Kidney tubule cell (primary cell): ENCODE results near the gene PLXNB2.

Experiments used
- DNase-seq: peaks from one replicate; pipeline ENCODE4 v3.0.0-alpha.2; 2018; ENCODE audit warnings: low spot score

PLXNB2 gene

DNA sequence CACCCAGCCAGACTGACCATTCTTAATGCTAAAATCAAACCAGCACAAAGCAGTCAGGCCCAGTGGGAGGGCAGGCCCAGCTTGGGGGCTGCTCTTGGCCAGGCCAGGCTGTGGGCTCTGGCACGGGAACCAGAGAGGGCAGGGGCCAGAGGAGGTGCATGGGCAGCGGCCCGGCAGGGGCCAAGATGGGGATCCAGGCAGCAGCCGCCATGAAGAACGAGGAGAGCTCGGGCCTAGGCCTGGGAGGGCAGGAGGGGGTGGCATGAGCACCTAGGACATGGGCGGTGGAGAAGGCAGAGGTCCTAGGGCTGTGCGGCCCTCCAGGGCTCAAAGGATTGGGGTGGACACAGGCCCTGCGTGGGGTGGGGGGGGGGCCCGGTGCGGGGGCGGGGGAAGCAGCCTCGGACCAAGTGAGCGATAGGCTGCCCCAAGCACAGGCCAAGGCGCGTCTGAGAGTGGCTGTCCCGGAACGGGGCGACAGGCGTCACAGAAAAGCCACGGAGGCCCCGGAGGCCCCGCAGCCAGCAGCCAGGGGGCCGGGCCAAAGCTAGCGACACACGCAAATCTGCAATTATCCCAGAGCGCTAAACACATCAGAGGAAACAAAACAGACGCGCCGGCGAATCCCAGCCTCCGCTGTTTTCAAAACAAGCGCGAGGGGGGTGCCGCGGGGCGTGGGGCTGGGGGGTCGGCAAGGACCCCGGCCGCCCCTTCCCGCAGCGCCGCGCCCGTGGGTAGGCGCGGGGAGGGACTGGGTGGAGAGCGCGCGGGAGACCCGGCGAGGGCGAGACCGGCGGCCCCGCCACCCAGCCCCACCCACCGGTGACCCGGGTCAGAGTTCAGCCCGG, 8.3 kb downstream of the PLXNB2 start:
- no peak for DNase-seq

DNA sequence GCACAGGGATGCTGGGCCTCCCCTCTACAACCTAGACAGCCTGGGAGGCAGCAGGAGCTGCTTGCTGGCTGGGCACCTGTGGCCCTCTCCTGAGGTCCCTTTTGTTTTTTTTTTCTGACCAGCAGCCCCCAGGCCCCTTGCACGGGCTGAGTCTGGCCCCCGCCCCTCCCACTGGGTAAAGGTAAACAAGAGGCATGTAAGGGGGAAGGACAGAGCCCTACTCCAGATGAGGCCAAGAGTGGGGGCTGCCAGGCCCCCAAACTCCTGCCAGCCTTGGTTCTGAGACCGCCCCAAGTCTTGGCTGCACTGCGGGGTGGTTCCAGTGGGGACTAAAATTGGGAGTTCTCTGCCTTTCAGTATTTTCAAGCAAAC, 9.2 kb downstream of the PLXNB2 start:
- DNase-seq = no peak

DNA sequence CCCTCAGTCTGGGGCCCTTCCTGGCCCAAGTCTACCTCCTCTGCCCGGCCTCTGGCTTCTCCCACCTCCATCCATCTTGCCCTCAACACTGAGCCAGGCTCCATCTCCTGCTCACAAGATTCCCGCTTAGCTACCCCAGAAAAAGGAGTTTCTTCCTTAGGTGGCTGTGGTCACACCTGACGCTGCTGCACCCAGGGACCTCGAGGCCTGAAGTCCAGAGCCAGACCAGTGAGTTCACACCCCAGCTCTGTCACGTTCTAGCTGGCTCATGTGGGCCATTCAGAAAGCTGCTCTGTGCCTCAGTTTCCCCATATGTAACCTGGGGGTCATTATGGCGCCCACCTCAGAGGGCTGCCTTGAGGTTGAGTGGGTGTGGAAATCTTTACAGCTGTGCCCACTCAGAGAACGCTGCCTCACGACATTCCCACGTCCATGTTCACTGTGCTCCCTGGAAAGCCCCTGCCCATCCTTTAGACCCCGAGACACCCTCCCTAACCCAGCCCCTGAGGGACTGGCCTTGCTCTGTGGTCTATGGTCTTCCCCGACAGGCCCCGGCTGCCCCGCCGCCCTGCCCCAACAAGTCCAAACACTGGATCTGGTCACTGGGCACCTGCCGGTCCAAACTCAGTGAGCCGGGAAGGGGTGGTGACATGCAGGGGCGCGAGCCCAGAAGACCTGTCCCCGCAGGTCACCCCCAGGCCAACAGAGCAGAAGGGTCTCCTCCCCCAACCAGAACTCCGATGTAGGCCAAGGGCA, 9.8 kb downstream of the PLXNB2 start:
- DNase-seq = no peak

- no peak for DNase-seq
These were observed 10.6 kb downstream of the PLXNB2 start for GRCh38 chr22:50296658-50297490.

DNA sequence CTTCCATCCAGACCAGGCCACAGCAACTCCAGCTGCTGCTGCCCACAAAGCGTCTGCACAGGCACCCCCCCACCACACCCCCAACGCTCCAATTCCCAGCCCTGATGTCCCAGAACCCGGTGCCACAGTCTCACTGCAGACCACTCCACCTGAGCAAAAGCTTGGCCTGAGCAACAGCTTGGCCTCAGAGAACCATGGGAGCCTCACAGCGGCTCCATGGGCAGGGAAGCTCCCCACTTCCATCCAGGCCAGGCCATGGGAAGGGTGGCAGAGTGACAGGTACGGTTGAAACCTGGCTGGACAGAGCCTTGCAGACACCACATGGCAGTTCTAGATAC, 13.2 kb downstream of the PLXNB2 start:
- no peak for DNase-seq

DNA sequence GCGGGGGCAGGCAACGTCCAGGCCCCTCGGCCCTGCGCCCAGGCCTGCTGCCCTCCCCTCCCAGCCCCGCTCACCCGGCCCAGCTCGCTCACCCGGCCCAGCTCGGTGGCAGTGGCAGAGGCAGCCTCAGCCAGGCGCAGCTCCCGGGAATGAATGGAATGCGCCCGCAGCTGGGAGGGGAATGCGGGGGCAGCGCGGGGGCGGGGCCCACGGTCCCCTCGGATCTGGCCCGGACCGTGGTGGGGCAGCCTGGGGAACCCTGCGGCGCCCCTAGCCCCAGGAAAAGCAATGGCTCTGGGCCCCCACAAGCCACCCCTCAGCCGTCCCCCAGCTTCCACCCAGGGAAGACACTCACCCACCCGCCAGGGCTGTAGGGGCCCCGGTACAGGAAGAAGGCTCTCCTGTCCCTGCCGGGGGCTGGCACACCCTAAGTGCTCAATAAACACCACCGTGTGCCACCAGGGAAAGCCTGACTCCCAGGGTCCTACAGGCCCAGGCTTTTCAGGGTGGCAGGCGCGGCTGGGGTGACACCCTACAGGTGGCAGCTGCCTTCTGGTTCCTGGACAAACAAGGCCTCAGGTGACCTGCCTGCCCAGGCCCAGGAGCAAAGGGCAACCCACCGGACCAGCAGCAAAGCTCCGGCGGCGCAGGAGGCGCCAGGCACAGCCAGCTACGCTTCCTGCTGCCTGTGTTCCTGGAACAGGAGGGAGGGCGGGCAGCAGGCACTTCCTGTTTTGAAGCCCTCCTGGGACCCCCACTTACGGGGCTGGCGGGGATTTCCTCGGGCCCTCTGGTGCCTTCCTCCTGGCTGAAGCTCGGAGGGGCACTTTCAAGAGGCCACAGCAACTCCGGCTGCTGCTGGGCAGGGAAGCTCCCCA, 13.8 kb downstream of the PLXNB2 start:
- DNase-seq = peak; percentile 86

GRCh38 chr22:50292643-50293440, 14.6 kb downstream of the PLXNB2 start:
- DNase-seq = peak; percentile 86

- no peak for DNase-seq
These were observed 17.4 kb downstream of the PLXNB2 start for GRCh38 chr22:50289942-50290630.

DNA sequence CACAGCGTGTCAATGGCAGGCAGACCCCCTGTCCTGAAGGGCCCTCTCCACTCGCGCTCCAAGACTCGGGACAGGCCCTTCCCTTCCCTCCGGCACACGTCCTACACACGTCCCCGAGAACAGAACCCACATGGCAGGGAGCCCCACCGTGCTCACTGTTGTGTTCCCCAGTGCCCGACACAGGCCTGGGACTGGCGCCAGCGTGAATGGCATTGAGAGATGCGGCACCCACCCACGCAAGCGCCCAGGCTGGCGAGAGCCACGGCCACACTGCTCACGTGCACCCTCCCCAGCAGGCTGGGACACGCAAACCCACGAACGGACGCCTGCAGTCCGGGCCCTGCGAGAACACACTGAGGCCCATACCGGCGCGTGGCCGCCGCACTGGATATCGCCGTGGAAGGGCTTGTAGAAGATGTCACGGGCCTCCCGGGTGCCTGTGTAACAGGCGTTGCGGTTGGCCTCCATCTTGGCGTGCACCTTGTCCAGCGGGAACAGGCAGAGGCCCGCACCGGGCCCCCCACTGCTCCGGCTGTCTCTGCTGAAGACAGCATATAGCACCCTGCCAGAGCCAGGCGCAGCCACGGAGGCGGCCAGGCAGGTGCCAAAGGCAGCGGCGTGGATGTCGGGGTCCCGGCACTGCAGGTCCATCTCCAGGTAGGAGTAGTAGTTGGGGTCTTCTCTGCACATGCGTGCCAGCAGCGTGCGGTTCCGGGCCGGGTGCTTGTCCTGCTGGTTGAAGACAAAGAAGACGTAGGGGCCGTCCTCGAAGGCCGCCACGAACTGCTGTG, 18.1 kb downstream of the PLXNB2 start:
- no peak for DNase-seq

- DNase-seq = no peak
These were observed 19.7 kb downstream of the PLXNB2 start for GRCh38 chr22:50287731-50288130.

DNA sequence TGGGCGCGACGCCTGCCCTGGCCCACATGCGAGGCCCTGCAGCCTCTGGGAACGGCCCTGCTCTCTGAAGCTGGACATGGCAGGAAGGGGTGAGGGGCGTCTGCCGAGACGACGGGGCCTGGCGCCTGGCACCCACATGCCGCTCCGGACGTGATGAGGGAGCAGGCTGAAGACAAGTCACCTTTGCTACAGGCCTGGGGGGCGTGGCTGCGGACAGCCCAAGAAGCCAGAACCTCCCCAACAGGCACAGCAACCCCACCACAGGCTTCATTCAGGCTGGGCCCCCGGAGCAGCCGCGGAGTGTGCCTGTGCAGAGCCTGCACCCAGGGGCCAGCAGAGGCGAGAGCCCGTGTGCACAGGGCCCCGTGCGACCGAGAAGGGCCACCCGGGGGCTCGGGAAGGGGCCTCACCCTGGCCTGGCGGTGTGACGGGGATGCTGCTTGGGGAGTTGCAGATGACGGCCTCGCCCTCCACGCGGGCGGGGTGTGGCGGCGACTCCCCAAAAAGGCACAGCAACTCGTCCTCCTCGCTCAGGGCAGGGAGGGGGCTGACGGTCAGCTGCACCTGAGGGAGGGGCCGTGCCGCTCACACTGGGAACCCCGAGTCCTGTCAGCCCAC, 20.6 kb downstream of the PLXNB2 start:
- DNase-seq = no peak

DNA sequence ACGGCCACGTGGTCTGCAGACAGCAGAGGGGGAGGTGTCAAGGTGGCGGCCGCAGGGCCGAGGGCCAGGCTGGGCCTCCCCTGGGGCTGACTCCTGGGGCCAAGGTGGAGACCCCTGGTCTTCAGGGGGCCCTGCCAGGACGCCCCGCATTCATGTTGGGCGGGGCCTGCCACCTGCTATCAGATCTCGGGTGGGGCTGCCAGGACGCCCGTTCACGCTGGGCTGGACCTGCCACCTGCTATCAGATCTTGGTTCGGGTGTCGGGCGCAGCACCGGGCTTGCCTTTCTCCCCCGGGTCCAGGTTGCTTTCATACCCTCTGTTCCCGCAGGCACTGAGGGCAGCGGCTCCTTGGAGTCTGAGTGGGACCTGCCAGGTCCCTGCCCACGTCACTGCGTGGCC, 21.2 kb downstream of the PLXNB2 start:
- no peak for DNase-seq

DNA sequence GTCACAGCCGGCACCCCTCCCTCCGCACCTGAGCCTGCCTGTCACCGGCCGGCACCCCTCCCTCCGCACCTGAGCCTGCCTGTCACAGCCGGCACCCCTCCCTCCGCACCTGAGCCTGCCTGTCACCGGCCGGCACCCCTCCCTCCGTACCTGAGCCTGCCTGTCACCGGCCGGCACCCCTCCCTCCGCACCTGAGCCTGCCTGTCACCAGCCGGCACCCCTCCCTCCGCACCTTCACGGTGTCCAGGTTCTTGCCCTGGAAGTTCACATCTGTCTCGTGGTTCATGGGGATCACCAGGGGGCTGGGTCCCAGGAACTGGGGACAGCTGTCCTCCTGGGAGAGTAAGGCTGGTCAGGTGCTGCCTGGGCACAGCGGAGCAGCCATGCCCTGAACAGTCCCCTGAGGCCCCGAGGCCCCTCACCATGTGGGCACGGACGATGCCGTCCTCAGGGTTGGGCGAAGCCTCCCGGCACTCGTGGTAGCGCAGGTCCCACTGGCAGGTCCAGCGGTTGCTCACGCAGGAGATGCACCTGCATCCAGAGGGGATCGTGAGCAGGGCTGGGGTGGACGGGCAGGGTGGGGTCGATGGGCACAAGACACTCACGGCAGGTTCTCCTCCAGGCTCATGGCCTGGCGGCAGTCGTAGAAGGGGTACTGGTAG, 21.7 kb downstream of the PLXNB2 start:
- no peak for DNase-seq

GRCh38 chr22:50284479-50284878, 23.0 kb downstream of the PLXNB2 start:
- no peak for DNase-seq

DNA sequence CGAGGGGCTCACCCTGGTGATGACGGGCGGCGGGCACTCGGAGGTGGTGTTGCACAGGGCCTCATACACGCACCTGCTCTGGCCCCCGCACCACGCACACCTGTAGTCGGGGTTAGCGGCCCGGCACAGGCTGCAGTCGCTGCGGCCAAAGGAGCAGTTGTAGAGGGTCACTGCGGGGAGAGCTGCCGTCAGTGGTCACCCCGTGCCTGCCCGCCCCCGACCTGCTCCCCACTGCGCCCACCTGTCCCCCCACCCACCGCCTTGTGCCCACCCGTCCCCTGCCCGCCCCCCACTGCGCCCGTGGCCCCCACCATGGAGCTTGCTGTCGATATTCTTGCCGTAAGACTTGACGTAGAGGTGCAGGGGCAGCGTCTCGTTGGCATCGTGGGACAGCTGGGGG, 23.6 kb downstream of the PLXNB2 start:
- no peak for DNase-seq

DNA sequence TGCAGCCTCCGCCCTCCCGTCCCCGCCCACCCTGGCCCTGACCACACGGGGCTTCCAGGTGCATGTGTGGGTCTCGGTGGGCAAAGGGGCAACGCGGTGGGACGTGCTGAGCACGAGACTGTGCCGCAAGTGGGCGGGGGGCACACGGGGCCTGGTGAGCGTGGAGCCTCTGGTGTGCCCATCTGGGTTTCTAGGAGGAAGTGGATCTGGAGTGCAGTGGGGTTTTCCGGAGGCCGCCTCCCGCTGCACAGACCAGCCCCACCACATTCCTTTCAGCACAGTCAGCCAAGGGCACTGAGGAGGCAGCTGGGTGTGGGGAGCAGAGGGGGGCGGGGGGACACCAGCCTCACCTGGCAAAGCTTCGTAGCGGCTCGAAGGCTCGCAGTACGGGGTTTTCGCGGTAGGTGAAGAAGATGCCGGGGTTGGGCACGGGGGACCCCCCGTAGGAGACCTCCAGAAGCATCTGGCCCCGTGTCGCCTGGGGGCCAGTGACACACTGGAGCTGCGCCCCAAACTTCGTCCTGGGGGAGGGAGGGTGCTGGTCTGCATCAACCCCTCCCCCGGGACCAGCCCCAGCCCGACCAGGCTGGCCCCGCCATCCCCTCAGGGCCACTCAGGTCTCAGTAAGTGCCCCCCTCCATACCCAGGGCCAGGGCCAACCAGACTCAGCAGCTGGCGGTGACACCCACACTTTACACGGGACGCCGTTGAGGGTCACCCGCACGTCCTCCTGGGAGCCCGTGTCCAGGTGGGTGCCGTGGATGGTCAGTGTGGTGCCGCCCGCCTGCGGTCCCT, 24.9 kb downstream of the PLXNB2 start:
- DNase-seq = peak; percentile 96

DNA sequence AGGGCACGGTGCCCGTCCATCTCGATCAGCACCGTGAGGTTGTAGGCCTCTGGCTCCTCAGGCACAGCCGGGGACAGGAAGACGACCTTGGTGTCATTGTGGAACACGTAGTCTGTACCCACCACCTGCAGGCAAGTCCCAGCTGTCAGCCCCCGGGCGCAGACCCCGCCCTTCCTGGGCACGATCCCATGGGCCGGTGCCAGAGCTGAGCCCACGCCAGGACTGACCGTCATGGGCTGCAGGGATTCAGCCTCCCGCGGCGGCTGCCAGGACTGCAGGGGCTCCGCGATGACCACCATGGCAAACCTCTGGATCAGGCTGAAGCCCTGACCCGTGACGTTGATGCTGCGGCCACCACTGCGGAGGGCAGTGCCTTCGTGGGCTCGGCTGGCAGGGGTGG, 25.5 kb downstream of the PLXNB2 start:
- DNase-seq = peak; percentile 75

- DNase-seq = no peak
These were observed 26.1 kb downstream of the PLXNB2 start for GRCh38 chr22:50281384-50281760.
